Upper lobe of left lung (tissue), 4 donors: ENCODE data around the gene ZAP70.

Experiments used
- CTCF ChIP-seq, 6 experiments: fragments of 450-650 bp in 4 of 6; fragments of 200-600 bp in 2 of 6; sonication (generic) in 2 of 6; IDR thresholded peaks; one replicate each; pipeline ENCODE4 v1.5.1; 2016 to 2019; ENCODE audit warnings: antibody characterized with exemption in 6 of 6
- EP300 ChIP-seq, 4 donors: sonication (generic); formaldehyde crosslinking; IDR thresholded peaks; one replicate each; pipeline ENCODE4 v1.5.1; 2017; ENCODE audit warnings: antibody characterized with exemption in 4 of 4, control low read depth in 2 of 4
- POLR2A ChIP-seq, 4 donors: fragments of 450-650 bp; IDR thresholded peaks; one replicate each; pipeline ENCODE4 v1.5.1; 2016 to 2017; ENCODE audit warnings: antibody characterized with exemption in 4 of 4, mild to moderate bottlenecking in 2 of 4
- POLR2AphosphoS5 ChIP-seq, 2 donors: sonication (generic); formaldehyde crosslinking; IDR thresholded peaks; one replicate each; pipeline ENCODE4 v1.5.1; 2017; ENCODE audit warnings: antibody characterized with exemption in 2 of 2

DNA sequence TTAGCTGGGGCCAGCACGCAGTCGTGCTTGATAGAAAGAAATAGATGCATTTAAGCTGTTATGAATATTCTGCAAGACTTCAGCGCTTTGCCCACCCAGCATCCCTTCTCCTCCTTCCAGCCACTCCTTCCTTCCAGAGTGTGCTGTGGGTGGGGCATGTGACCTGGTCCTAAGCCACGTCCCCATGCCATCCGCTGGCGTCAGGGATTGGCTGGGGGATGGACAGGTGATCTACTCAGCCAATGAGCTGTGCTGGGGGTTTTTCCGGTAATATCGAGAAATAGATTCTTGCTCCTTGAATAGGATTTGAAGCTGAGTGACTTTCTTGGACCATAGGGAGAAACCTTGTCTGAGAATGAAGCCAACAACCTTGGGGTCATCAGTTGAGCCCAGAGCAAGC lies 4.8 kb upstream of the ZAP70 start:
- TF ChIP-seq CTCF (IDR thresholded peaks at IDR 0.05) (no peak), POLR2AphosphoS5 (IDR thresholded peaks at IDR 0.05) (no peak), POLR2A (IDR thresholded peaks at IDR 0.05) (no peak), EP300 (IDR thresholded peaks at IDR 0.05) (no peak)
